Ishikawa (cell line): Measurements from ENCODE around the gene LURAP1L.

Experiments used
- CEBPB ChIP-seq: IDR thresholded peaks from 2 replicates; pipeline ENCODE4 v1.6.1; 2012
- TAF1 ChIP-seq: IDR thresholded peaks from 2 replicates; pipeline ENCODE4 v1.6.1; 2012; ENCODE audit warnings: low read depth, mild to moderate bottlenecking
- YY1 ChIP-seq: IDR thresholded peaks from 2 replicates; pipeline ENCODE4 v1.6.1; 2012; ENCODE audit warnings: low read depth
- TF ChIP-seq, protein P1 (sequence below): IDR thresholded peaks from 2 replicates; pipeline ENCODE4 v1.6.1; 2012

DNA sequence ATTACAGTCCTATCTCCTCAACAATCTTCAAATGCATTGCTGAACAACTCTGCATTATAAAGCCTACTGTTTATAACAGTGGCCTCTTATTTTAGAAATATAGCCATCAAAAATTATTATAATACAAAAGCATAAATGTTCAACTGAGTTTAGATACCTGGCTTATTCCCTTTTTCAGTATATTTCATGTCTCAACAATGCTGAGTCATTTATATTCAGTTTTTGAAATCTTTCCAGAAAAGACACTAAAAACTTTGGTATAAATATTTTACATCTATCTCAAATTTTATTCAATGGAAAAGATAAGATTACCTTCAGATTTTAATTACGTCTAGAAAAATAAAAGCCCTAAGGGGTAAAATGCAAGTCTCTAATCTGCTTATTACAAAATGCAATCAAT, 37.9 kb downstream of the LURAP1L start:
- TF ChIP-seq YY1, result no peak
- no peak for TF ChIP-seq TAF1
- TF ChIP-seq, protein P1, sequence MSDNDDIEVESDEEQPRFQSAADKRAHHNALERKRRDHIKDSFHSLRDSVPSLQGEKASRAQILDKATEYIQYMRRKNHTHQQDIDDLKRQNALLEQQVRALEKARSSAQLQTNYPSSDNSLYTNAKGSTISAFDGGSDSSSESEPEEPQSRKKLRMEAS, result no peak
- no peak for TF ChIP-seq CEBPB
